ENCODE results near the gene ZCWPW1. TPM values are rescaled to one million over a fixed set of nuclear protein-coding genes. Genes with fewer than 3 reads are reported as not detected.

Gene ZCWPW1
- total RNA-seq, 1 donor from 2014 or later = 5.0 TPM

DNA sequence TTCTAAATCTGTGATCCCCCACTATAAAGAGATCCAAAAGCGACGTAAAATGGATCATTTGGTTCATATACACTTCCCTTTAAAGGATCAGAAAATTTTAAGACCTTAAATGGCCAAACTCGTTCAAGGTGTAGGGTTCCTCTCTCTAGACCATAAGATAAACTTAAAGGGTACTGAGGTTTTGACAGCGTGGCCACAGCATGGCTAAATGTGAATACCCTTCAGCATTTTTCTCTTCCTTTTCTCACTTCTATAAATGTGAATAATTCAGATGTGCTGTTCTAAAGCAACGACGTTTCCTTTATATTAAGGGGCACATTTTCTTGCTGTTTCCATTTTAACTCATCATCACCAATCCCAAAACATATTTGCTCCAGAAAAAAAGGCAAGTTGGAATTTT is 5.2 kb downstream of the ZCWPW1 start:
- H3K36me3 Mint-ChIP-seq (ENCODE audit: unreplicated experiment) = peaks cover 2% of the 10 kb centered on the region
- TF ChIP-seq, protein P1, sequence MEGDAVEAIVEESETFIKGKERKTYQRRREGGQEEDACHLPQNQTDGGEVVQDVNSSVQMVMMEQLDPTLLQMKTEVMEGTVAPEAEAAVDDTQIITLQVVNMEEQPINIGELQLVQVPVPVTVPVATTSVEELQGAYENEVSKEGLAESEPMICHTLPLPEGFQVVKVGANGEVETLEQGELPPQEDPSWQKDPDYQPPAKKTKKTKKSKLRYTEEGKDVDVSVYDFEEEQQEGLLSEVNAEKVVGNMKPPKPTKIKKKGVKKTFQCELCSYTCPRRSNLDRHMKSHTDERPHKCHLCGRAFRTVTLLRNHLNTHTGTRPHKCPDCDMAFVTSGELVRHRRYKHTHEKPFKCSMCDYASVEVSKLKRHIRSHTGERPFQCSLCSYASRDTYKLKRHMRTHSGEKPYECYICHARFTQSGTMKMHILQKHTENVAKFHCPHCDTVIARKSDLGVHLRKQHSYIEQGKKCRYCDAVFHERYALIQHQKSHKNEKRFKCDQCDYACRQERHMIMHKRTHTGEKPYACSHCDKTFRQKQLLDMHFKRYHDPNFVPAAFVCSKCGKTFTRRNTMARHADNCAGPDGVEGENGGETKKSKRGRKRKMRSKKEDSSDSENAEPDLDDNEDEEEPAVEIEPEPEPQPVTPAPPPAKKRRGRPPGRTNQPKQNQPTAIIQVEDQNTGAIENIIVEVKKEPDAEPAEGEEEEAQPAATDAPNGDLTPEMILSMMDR (IDR thresholded peaks at IDR 0.05) = no peak
- H3K4me1 Mint-ChIP-seq (ENCODE audit: unreplicated experiment) = peaks cover 7% of the 10 kb centered on the region
- DNase-seq (ENCODE audit: extremely low spot score, unreplicated experiment) = no peak
- H3K27ac Mint-ChIP-seq (ENCODE audit: unreplicated experiment) = no peak overlapping the region
- H3K27me3 Mint-ChIP-seq (ENCODE audit: unreplicated experiment) = no peaks in the 10 kb centered on the region
- H3K9me3 Mint-ChIP-seq (ENCODE audit: unreplicated experiment) = no peaks in the 10 kb centered on the region
- H3K4me3 Mint-ChIP-seq (ENCODE audit: unreplicated experiment) = no peak overlapping the region

DNA sequence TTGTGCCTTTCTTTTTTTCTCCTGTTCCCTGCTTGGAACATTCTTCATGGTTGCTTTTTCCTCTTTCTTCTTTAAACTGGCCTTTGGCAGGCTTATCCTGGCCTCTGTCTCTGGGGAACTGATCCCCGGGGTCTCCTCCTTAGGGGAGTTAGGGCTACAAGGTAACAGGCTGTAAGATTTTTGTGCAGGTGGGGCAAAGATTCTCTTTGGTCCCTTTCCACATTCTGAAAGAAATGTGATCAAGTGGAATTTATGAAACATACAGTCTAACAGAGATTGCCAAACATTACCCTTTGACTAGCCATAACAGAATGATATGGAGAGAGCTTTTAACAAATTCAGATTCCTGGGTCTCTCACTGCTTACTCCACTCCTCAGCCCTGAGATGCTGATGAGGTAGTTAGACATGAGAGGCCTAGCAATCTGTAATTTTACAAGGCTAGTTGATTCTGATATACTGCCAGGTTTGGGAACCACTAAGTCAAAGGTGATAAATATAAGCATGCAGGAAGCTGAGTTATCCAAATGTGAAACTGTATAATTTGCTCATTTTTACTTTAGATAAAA is 8.8 kb downstream of the ZCWPW1 start:
- TF ChIP-seq, protein P1 (IDR thresholded peaks at IDR 0.05) = no peak
- Mint-ChIP-seq H3K36me3 (ENCODE audit: unreplicated experiment) (peaks cover 4% of the 10 kb centered on the region), H3K4me3 (ENCODE audit: unreplicated experiment) (no peak overlapping the region), H3K4me1 (ENCODE audit: unreplicated experiment) (no peaks in the 10 kb centered on the region), H3K9me3 (ENCODE audit: unreplicated experiment) (no peaks in the 10 kb centered on the region), H3K27ac (ENCODE audit: unreplicated experiment) (no peak overlapping the region), H3K27me3 (ENCODE audit: unreplicated experiment) (no peaks in the 10 kb centered on the region)
- DNase-seq (ENCODE audit: extremely low spot score, unreplicated experiment) = no peak

DNA sequence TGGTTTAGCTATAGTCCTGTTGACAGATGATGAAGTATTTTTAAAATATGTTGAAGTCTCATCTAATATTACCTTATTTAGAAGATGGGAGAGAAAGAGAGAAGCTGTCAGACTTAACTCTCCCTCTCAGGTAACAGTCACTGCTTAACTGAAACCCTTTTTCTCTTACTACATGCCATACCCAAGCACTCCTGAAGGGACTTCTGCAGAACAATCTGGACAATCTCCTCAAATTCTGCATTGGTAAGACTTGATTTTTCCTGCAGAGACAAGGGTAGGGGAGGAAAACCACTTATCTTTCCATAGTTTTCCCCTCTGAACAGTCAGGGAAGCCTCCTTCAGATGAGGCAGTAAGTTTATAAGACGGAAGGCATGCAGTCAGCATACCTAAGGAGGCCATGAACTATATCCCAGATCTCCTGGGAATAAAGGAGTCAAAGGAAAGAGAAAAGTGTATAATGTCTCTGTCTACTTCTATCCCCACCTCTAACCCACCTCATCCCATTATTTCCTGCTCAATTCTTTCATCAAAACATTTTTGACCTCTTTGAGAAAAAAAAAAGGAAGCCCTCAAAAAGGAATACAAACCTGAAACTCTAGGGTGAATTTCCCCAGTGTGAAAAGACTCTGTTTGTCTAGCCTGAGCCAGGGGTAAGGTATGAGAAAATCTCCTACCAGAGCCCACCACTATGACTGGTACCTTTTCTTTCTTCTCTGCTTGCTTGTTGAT is 9.4 kb downstream of the ZCWPW1 start:
- Mint-ChIP-seq H3K27me3 (ENCODE audit: unreplicated experiment) (no peaks in the 10 kb centered on the region), H3K9me3 (ENCODE audit: unreplicated experiment) (no peaks in the 10 kb centered on the region), H3K4me1 (ENCODE audit: unreplicated experiment) (no peaks in the 10 kb centered on the region), H3K36me3 (ENCODE audit: unreplicated experiment) (peaks cover 4% of the 10 kb centered on the region), H3K4me3 (ENCODE audit: unreplicated experiment) (no peak overlapping the region), H3K27ac (ENCODE audit: unreplicated experiment) (no peak overlapping the region)
- no peak for DNase-seq (ENCODE audit: extremely low spot score, unreplicated experiment)
- TF ChIP-seq, protein P1 (IDR thresholded peaks at IDR 0.05) = no peak

DNA sequence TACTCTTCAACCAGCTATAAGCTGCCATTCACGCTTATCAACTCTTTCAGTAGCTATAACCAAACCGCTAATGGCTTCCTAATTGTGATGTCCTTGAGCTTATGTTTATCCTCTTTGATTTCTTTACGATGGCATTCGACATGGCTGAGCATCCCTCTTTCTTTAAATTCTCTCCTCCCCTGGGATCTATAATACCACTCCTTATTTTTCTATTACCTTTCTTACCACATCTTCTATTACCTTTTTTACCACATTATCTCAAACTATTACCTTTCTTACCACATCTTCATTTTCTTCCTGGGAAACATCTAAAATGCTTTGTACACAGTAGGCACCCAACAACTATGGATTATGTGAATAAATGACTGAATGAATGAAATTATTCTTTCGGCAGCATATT is 13.1 kb downstream of the ZCWPW1 start:
- H3K27me3 Mint-ChIP-seq (ENCODE audit: unreplicated experiment) = peaks cover 12% of the 10 kb centered on the region

DNA sequence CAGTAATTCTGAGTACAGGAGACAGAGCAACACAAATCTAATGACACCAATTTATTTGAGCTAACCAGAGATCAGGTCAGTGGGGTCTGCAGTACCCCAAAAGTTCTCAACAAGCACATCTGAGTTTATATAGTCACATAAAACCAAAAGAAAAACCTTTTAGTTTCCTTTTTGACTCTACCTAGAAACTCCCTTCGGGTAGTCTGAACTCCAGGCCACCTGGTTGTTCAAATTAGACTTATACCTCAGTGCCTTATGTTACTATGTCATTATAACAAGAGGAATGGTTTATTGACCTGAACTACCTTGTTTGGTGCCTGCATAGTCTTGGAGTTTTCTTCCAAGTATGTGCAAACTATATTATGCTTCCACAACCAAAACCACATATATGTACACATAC is 14.6 kb downstream of the ZCWPW1 start:
- DNase-seq (ENCODE audit: extremely low spot score, unreplicated experiment) = no peak
- no peak overlapping the region for H3K4me3 Mint-ChIP-seq (ENCODE audit: unreplicated experiment)
- peaks cover 12% of the 10 kb centered on the region for H3K27me3 Mint-ChIP-seq (ENCODE audit: unreplicated experiment)
- no peaks in the 10 kb centered on the region for H3K4me1 Mint-ChIP-seq (ENCODE audit: unreplicated experiment)
- no peaks in the 10 kb centered on the region for H3K9me3 Mint-ChIP-seq (ENCODE audit: unreplicated experiment)
- peaks cover 2% of the 10 kb centered on the region for H3K36me3 Mint-ChIP-seq (ENCODE audit: unreplicated experiment)
- no peak overlapping the region for H3K27ac Mint-ChIP-seq (ENCODE audit: unreplicated experiment)
- TF ChIP-seq, protein P1 (IDR thresholded peaks at IDR 0.05) = no peak

More for the DNA sequence above, 13.1 kb downstream of the ZCWPW1 start:
- Mint-ChIP-seq H3K36me3 (ENCODE audit: unreplicated experiment) (peaks cover 2% of the 10 kb centered on the region), H3K4me1 (ENCODE audit: unreplicated experiment) (no peaks in the 10 kb centered on the region), H3K4me3 (ENCODE audit: unreplicated experiment) (no peak overlapping the region), H3K9me3 (ENCODE audit: unreplicated experiment) (no peaks in the 10 kb centered on the region), H3K27ac (ENCODE audit: unreplicated experiment) (no peak overlapping the region)
- TF ChIP-seq, protein P1 (IDR thresholded peaks at IDR 0.05) = no peak
- no peak for DNase-seq (ENCODE audit: extremely low spot score, unreplicated experiment)
